Left ventricle myocardium inferior (tissue), 1 donor: ENCODE measurements around the gene TMIGD2. TPM values are rescaled to one million over a fixed set of nuclear protein-coding genes. Genes with fewer than 3 reads are reported as not detected.

Source experiments
- DNase-seq: peaks from one replicate; pipeline ENCODE4 v3.0.0-alpha.2; 2020
- H3K27ac ChIP-seq: fragments of 200-600 bp; replicated peaks from 2 replicates; pipeline ENCODE4 v1.8.0; 2021
- H3K27me3 ChIP-seq: fragments of 200-600 bp; 2 replicates; pipeline ENCODE4 v1.8.0; 2021; ENCODE audit warnings: low read depth
- H3K36me3 ChIP-seq: fragments of 200-600 bp; 2 replicates; pipeline ENCODE4 v1.8.0; 2021
- H3K4me1 ChIP-seq: fragments of 200-600 bp; 2 replicates; pipeline ENCODE4 v1.8.0; 2021
- H3K4me3 ChIP-seq: fragments of 200-600 bp; 2 replicates; pipeline ENCODE4 v1.8.0; 2021; ENCODE audit warnings: mild to moderate bottlenecking, moderate library complexity
- H3K9me3 ChIP-seq: fragments of 200-600 bp; replicated peaks from 2 replicates; pipeline ENCODE4 v1.8.0; 2021
- intact Hi-C: fragments of 100-400 bp; cut with micrococcal nuclease; formaldehyde crosslinking; loops from one replicate; pipeline ENCODE4 v1.11.0; 2022
- total RNA-seq: library from RNA; stranded (reverse); fragmentation: NEBNext Ultra II Directional; extraction: Animal tissue kit (Norgen Biotek cat#: 25700); gene quantifications from one replicate; pipeline ENCODE4 v1.2.1, GENCODE V29; 2021
- TF ChIP-seq, protein P1 (sequence below): fragments of 200-600 bp; IDR thresholded peaks from 2 replicates; pipeline ENCODE4 v1.8.0; 2021; ENCODE audit warnings: antibody characterized with exemption, mild to moderate bottlenecking, borderline replicate concordance
- donor health status: DM: no; HTN: yes; CAD: no; lungs with severe emphysema.

Gene TMIGD2
- total RNA-seq, 1 donor from 2014 or later, result not detected

DNA sequence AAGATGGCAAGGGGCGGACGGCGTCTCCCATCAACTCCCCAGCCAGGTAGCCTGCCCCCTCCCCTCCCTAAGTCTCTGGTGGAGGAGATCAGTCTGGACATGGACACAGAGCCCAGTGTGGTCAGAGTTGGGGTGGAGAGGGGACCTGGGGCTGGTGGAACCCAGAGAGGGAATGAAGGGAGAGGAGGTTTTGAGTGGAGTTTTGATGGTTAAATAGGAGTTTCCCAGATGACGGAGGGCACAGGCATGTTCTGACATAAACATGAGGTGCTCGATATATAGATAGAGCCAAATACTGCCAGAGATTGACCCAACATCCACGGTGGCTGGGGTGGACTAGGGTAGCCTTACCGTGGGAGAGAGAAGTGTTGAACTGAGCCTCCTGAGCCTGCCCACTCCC is 16.3 kb upstream of the TMIGD2 start:
- intact Hi-C loops, result no loop called here
- H3K27me3 ChIP-seq, result peaks cover 16% of the 10 kb centered on the region
- TF ChIP-seq, protein P1, sequence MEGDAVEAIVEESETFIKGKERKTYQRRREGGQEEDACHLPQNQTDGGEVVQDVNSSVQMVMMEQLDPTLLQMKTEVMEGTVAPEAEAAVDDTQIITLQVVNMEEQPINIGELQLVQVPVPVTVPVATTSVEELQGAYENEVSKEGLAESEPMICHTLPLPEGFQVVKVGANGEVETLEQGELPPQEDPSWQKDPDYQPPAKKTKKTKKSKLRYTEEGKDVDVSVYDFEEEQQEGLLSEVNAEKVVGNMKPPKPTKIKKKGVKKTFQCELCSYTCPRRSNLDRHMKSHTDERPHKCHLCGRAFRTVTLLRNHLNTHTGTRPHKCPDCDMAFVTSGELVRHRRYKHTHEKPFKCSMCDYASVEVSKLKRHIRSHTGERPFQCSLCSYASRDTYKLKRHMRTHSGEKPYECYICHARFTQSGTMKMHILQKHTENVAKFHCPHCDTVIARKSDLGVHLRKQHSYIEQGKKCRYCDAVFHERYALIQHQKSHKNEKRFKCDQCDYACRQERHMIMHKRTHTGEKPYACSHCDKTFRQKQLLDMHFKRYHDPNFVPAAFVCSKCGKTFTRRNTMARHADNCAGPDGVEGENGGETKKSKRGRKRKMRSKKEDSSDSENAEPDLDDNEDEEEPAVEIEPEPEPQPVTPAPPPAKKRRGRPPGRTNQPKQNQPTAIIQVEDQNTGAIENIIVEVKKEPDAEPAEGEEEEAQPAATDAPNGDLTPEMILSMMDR, result no peak
- no peak overlapping the region for H3K4me3 ChIP-seq
- no peaks in the 10 kb centered on the region for H3K36me3 ChIP-seq
- no peak for DNase-seq
- peaks cover 4% of the 10 kb centered on the region for H3K9me3 ChIP-seq
- peaks cover 3% of the 10 kb centered on the region for H3K4me1 ChIP-seq
- no peak overlapping the region for H3K27ac ChIP-seq

- TF ChIP-seq, protein P1, result no peak
- H3K27me3 ChIP-seq, result peaks cover 16% of the 10 kb centered on the region
- peaks cover 3% of the 10 kb centered on the region for H3K4me1 ChIP-seq
- H3K36me3 ChIP-seq, result no peaks in the 10 kb centered on the region
- no peak for DNase-seq
- H3K9me3 ChIP-seq, result peaks cover 4% of the 10 kb centered on the region
- H3K27ac ChIP-seq, result no peak overlapping the region
- intact Hi-C loops, result no loop called here
- no peak overlapping the region for H3K4me3 ChIP-seq
Observed at GRCh38 chr19:4316956-4317355, 14.8 kb upstream of the TMIGD2 start.

GRCh38 chr19:4313847-4314490 is 11.8 kb upstream of the TMIGD2 start:
- no peak overlapping the region for H3K27ac ChIP-seq
- H3K4me1 ChIP-seq, result peaks cover 3% of the 10 kb centered on the region
- DNase-seq, result no peak
- H3K27me3 ChIP-seq, result peaks cover 16% of the 10 kb centered on the region
- no peaks in the 10 kb centered on the region for H3K9me3 ChIP-seq
- TF ChIP-seq, protein P1, result no peak
- peak overlapping the region; percentile 30 for H3K4me3 ChIP-seq
- H3K36me3 ChIP-seq, result no peaks in the 10 kb centered on the region
- intact Hi-C loops, result no loop called here

DNA sequence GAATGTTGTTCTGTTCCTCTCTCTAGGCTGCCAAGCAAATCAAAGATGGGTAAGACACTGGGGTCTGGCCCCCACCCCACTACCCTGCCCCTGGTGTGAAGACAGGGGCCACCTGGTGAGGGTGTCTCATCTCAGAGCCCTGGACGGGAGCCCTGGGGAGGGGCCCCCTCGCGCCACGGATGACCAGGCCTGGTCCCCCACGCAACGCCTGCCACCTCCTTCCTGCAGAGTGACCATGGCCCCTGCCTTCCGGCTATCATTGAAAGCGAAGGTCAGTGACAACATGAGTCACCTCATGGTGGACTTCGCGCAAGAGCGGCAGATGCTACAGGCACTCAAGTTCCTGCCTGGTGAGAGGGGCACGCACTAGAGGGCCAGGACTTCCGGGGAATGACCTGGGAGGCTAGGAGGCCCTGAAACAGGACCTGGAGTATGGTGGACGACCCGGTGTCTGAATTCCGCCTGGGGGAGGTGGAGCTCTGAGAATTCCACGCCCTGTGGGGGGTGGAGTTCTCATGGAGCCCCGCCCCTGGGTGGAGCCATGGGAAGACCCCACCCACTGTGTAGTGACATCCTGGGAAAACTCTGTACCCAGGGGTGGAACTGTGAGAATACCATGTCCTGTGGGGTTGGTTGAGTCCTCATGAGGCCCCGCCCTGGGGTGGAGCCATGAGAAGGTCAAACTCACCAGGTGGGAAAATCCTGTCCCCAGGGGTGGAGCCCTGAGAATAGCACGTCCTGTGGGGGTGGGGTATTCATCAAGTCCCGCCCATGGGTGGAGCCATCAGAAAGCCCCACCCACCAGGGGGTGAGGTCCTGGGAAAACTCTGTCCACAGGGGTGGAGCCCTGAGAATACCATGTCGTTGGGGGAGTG is 8.3 kb upstream of the TMIGD2 start:
- Histone ChIP-seq H3K4me1 (peaks cover 3% of the 10 kb centered on the region), H3K27me3 (peaks cover 21% of the 10 kb centered on the region), H3K36me3 (no peaks in the 10 kb centered on the region), H3K27ac (no peak overlapping the region), H3K4me3 (no peak overlapping the region), H3K9me3 (no peaks in the 10 kb centered on the region)
- TF ChIP-seq, protein P1, result no peak
- no peak for DNase-seq
- intact Hi-C loops, result no loop called here

DNA sequence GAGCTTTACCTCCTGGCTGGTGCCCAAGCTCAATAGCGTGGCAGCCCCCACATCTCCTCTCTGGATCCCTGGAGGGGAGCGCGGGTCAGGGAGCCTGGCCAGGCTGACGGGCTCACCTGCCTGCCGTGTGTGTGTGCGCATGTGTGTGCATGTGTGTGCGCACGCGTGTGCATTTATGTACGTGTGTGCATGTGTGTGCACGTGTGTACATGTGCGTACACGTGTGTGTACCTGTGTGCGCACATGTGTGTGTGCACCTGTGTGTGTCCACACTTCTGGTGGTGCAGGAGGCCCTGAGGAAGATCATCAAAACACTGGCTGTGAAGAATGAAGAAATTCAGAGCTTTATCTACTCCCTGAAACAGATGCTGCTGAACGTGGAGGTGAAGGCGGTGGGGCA is 3.5 kb upstream of the TMIGD2 start:
- TF ChIP-seq, protein P1, result no peak
- DNase-seq, result no peak
- Histone ChIP-seq H3K27me3 (peaks cover 66% of the 10 kb centered on the region), H3K4me3 (no peak overlapping the region), H3K4me1 (peaks cover 5% of the 10 kb centered on the region), H3K36me3 (no peaks in the 10 kb centered on the region), H3K27ac (no peak overlapping the region), H3K9me3 (no peaks in the 10 kb centered on the region)
- intact Hi-C loops, result no loop called here
